COLO829 (cell line): ENCODE data around the gene MACO1.

Experiments used
- DNase-seq: peaks from one replicate; pipeline ENCODE4 v3.0.0; 2012; ENCODE audit warnings: low spot score

Gene MACO1

GRCh38 chr1:25524568-25525360 is 94.1 kb downstream of the MACO1 start:
- DNase-seq, result no peak

GRCh38 chr1:25525361-25525688 is 94.6 kb downstream of the MACO1 start:
- DNase-seq, result no peak

- no peak for DNase-seq
These were observed 96.1 kb downstream of the MACO1 start for GRCh38 chr1:25526753-25527152.

GRCh38 chr1:25527226-25527846 is 96.6 kb downstream of the MACO1 start:
- DNase-seq, result no peak

- no peak for DNase-seq
These were observed 97.4 kb downstream of the MACO1 start for GRCh38 chr1:25527946-25528595.

- DNase-seq, result no peak
These were observed 98.3 kb downstream of the MACO1 start for GRCh38 chr1:25528881-25529517.

GRCh38 chr1:25529518-25530185 is 99.0 kb downstream of the MACO1 start:
- DNase-seq, result no peak

- no peak for DNase-seq
These were observed 99.7 kb downstream of the MACO1 start for GRCh38 chr1:25530186-25531081.

GRCh38 chr1:25531082-25531461 is 100.4 kb downstream of the MACO1 start:
- no peak for DNase-seq

- no peak for DNase-seq
These were observed 102.3 kb downstream of the MACO1 start for GRCh38 chr1:25532970-25533369.

GRCh38 chr1:25533775-25534409 is 103.2 kb downstream of the MACO1 start:
- no peak for DNase-seq

GRCh38 chr1:25534410-25534788 is 103.7 kb downstream of the MACO1 start:
- DNase-seq, result no peak

GRCh38 chr1:25536124-25536523 is 105.4 kb downstream of the MACO1 start:
- no peak for DNase-seq

GRCh38 chr1:25537153-25537831 is 106.6 kb downstream of the MACO1 start:
- DNase-seq, result no peak

GRCh38 chr1:25538191-25538767 is 107.6 kb downstream of the MACO1 start:
- no peak for DNase-seq

- DNase-seq, result no peak
These were observed 110.1 kb downstream of the MACO1 start for GRCh38 chr1:25540750-25541342.

- no peak for DNase-seq
These were observed 110.7 kb downstream of the MACO1 start for GRCh38 chr1:25541425-25541824.

- DNase-seq, result no peak
These were observed 111.4 kb downstream of the MACO1 start for GRCh38 chr1:25541889-25542658.

- DNase-seq, result no peak
These were observed 112.3 kb downstream of the MACO1 start for GRCh38 chr1:25543005-25543424.
